Cardiac ventricle fibroblast (primary cell): ENCODE measurements around the gene KLK12. TPM values are rescaled to one million over a fixed set of nuclear protein-coding genes. Genes with fewer than 3 reads are reported as not detected.

Source experiments
- total RNA-seq: library from RNA; depleted of rRNA; stranded (reverse); fragments of >200 nt; gene quantifications from 2 replicates; pipeline ENCODE4 v1.2.3, GENCODE V29; 2015

The KLK12 gene, protein sequence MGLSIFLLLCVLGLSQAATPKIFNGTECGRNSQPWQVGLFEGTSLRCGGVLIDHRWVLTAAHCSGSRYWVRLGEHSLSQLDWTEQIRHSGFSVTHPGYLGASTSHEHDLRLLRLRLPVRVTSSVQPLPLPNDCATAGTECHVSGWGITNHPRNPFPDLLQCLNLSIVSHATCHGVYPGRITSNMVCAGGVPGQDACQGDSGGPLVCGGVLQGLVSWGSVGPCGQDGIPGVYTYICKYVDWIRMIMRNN
- not detected in 2 replicates for total RNA-seq

DNA sequence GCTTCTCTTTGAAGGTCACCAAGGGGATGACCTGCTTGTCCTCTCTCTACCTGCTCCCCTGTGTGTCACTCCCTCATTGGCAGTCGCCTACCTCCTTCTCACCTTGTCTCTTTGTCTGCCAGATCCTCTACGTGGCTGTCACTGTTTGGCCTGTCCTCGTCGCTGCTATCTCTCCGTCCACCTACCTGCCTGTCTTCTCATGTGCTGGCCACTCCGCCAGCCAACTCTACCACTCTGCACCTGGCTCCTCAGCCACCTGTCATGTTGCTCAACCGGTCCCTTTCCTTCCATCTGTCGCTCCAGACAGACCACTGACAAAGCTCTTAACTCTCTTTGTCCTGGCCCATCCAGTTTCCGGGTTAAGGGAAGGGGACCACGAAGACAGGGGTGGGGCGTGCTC lies at the start of gene KLK12:
Gene KLK12, minus strand, starts transcription at position 299 of the 400 bp plus-strand sequence. CDS start 381 bp downstream, outside the sequence.

DNA sequence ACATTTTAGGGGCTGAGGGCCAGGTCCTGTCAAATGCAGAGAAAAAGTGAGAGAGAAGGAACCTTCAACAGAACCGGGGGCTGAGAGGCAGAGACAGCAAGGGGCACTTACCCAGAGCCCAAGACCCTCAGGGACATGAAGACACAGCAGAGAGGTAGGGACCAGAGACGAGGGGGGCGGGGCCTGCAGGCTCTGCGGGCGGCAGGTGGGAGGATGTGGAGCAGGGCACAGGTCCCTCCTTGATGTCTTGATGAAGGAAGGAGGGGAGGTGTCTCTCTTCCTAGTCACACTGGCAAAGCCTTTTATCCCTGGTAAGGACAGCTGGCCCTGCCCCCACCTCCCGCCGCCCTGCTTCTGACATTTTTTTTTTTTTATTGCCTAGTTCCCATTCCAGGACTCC lies 47.8 kb upstream of the KLK12 start, which contains the start of gene KLK14:
Gene KLK14, minus strand, starts transcription at position 277 of the 400 bp plus-strand sequence. Its CDS starts 273 bp downstream, at position 4.

DNA sequence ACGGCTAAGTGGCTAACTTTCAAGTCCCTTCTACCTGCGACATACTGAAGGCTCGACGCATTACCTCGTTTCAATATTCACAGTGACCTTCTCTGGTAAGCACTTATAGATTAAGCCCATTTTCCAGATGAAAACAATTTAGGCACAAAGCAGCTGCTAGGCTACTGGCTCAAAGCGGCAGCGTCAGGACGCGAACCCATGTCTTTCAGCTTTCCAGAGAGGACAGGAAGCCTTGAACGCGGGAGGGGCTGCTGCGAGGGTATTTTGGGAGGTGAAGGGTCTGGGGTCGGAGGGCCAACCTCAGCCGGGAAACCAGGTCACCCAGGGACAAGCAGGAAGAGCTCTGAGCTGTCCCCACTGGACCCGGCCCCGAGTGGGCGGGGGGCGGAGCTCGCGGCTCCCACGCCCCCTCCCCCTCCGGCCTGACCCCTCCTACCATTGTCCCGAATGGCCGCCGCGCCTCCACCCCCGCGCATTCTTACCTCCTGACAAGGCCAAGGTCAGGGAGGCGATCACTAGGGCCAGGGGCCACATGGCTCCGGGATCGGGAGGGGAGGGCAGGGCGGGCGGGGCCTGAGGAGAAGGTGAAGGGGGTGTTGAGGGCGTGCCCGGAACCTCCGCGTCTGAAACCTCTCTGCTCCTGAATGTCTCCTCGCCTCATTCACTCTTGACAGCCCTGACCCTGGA lies 29.9 kb upstream of the KLK12 start, which contains the start of gene KLK13:
Gene KLK13, minus strand, starts transcription at position 559 of the 687 bp plus-strand sequence. Its CDS starts 25 bp downstream, at position 534.

DNA sequence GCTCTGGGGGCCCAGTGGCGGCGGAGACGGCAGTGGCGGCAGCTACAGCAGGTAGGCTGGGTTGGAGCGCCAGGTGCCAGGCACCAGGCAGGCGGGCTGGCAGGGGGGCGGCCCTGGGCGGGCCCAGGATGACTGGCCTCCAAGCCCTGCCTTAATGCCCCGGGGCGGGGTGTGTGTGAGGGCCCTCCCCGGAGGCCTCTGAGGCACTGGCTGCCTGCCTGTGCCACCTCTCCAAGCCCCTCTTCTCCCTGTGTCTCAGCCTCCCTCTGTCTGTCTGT lies 8.3 kb downstream of the KLK12 start, which contains the start of gene KLK11:
Gene KLK11, minus strand, starts transcription at position 63 of the 278 bp plus-strand sequence. CDS start 985 bp downstream, outside the sequence.

DNA sequence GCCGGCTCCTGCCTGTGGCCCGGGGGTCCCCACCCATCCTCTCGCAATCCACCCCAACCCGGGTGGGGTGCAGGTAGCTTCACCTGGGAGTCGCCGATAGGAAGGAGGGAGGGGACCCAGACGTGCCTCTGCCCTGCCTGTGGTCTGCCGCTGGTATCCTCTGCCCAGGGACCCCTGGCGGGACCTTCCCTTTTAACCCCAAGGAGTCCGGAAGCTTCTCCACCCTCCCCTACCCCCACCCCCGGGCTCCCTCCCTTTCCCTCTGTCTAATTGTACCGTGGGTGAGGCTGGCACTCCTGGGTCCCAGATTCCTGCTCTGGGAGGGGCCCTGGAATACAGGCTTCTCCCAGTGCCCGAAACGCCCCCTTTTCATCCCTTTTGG lies 15.3 kb downstream of the KLK12 start, which contains the start of gene KLK10:
Gene KLK10, minus strand, starts transcription at position 166 of the 382 bp plus-strand sequence. CDS start 579 bp downstream, outside the sequence.

DNA sequence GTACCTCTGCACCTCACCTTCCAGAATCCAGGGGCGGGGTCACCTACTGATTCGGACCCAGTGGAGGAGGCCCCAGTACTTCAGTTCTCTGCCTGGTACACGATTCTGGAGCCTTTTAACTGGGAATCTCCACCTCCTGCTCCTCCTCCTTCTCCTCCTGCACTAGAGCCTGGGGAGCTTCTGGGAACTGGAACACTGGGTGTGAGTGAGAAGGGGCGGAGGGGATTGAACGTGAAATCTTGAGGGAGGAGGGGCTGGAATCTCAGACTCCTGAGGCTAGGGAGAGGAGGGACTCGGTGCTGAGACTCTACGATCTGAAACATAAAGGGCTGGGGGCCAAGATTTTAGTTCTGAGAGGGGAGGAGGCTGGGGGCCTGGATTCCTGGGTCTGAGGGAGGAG lies 33.3 kb downstream of the KLK12 start, which contains the start of gene KLK8:
Gene KLK8, minus strand, starts transcription at position 90 of the 400 bp plus-strand sequence. CDS start 437 bp downstream, outside the sequence.

DNA sequence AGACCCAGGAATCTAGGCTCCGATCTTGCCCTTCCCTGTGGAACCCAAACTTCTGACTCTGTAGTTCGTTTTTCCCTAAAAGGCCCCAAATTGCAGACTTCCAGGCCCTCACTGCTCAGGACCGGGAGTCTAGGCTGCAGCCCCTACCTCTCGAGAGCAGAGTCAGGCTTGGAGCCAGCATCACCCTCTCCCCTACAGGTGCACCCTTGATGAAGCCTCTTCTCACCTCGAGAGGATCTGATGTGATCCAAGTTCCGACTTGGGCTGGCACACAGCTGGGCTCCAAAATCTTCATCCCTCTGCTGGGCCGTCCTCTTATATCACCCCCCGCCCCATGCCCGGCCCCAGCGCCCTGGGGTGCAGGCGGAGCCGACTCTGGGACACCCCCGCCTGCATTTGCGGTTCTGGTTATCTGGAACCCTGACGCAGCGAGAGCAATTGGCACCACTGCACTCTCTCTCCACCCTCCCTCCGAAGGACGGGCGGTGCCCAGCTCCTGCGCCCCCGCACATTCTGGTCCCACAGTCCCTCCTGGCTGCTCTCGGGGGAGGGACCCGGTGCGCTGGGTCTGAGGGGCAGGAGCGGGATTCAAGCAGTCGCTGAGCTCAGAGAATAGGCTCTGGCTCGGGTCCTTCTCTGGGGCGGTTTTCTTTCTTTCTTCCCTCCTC lies 51.0 kb downstream of the KLK12 start, which contains the start of gene KLK7:
Gene KLK7, minus strand, starts transcription at position 293 of the 668 bp plus-strand sequence. CDS start 1,518 bp downstream, outside the sequence.

Other genes starting within 250 kb of the KLK12 start
- not detected in 2 replicates for gene ACP4, start 244.6 kb downstream of the KLK12 start, total RNA-seq
- not detected in 2 replicates for gene KLK1, start 211.2 kb downstream of the KLK12 start, total RNA-seq
- gene KLK15, start 201.4 kb downstream of the KLK12 start, total RNA-seq = not detected in 2 replicates
- gene KLK3, start 180.1 kb downstream of the KLK12 start, total RNA-seq = not detected in 2 replicates
- gene KLK2, start 161.6 kb downstream of the KLK12 start, total RNA-seq = not detected in 2 replicates
- not detected in 2 replicates for gene KLK4, start 123.6 kb downstream of the KLK12 start, total RNA-seq
- gene KLK5, start 82.0 kb downstream of the KLK12 start, total RNA-seq = not detected in 2 replicates
- not detected in 2 replicates for gene KLK6, start 65.4 kb downstream of the KLK12 start, total RNA-seq
- gene KLK7, start 51.1 kb downstream of the KLK12 start, total RNA-seq = not detected in 2 replicates
- gene KLK8, start 33.4 kb downstream of the KLK12 start, total RNA-seq = not detected in 2 replicates
- gene KLK10, start 15.3 kb downstream of the KLK12 start, total RNA-seq = 1.8 TPM in 1 of 2 replicates, not detected in the other
- not detected in 2 replicates for gene KLK11, start 8.4 kb downstream of the KLK12 start, total RNA-seq
- gene KLK13, start 30.1 kb upstream of the KLK12 start, total RNA-seq = 0.19 TPM in 1 of 2 replicates, not detected in the other
- not detected in 2 replicates for gene KLK14, start 47.9 kb upstream of the KLK12 start, total RNA-seq
- gene CTU1, start 73.4 kb upstream of the KLK12 start, total RNA-seq = 14.0 and 18.0 TPM in 2 replicates
- not detected in 2 replicates for gene SIGLEC9, start 89.9 kb upstream of the KLK12 start, total RNA-seq
- not detected in 2 replicates for gene SIGLEC7, start 107.3 kb upstream of the KLK12 start, total RNA-seq
- gene CD33, start 190.1 kb upstream of the KLK12 start, total RNA-seq = not detected in 2 replicates
- gene SIGLECL1, start 216.1 kb upstream of the KLK12 start, total RNA-seq = not detected in 2 replicates